Measurements from ENCODE around the gene HECTD4. TPM values are rescaled to one million over a fixed set of nuclear protein-coding genes. Genes with fewer than 3 reads are reported as not detected.

Gene HECTD4
- total RNA-seq, 1 experiment from 2014 or later: 30.0 TPM

DNA sequence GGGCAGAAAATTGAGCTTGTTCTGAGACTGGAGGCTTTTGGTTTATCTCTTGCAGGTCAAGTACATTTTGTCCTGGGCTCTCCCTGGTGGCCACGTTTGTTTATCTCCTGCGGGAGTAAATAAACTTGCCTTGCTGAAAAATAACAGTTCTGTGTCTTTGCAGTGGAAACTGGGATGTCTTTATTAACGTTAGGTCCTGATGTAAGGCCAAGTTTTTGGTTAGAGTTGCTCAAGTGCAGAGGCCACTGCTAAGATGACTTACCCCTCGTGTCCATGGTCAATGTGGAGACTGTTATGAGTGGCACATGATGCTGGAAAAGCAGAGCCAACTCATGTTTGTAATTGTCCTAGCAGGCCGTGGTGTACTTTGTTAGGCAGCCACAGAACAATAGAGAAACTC, 40.3 kb upstream of the HECTD4 start:
- peaks cover 2% of the 10 kb centered on the region for H4K20me1 ChIP-seq (ENCODE audit: control insufficient read depth, insufficient read depth, insufficient read length)
- H3K23ac ChIP-seq (ENCODE audit: insufficient read length, low read depth, low read length): no peak overlapping the region
- H2BK15ac ChIP-seq (ENCODE audit: low read depth, low read length): no peak overlapping the region
- no peak overlapping the region for H4K5ac ChIP-seq (ENCODE audit: insufficient read length, low read depth, low read length)
- TF ChIP-seq CTCF (conservative IDR thresholded peaks at IDR 0.05): no peak
- WGBS (ENCODE audit: extremely low coverage, insufficient read length, low lambda C conversion rate): no CpG with 5 or more reads among the region's 5 CpGs
- peaks cover 0 to 7% (median 7%) of the 10 kb centered on the region in 3 experiments; a peak in 5 of 7 replicates for H3K36me3 Mint-ChIP-seq (ENCODE audit: insufficient read depth in 1 of 3, low read depth in 3 of 3)
- H2BK120ac ChIP-seq (ENCODE audit: low read depth, low read length, poor library complexity, severe bottlenecking): no peak overlapping the region
- no peaks in the 10 kb centered on the region for H3K27me3 Mint-ChIP-seq (ENCODE audit: low read depth)
- H3K9ac ChIP-seq (ENCODE audit: extremely low read depth, insufficient read length, low read length): no peak overlapping the region
- H4K8ac ChIP-seq (replicated peaks; ENCODE audit: insufficient read length, low read depth, low read length): no peak overlapping the region
- no peak overlapping the region for H3K4me3 Mint-ChIP-seq
- peaks cover 14% of the 10 kb centered on the region for H3K79me1 ChIP-seq (ENCODE audit: insufficient read depth, low read depth, low read length, poor library complexity, severe bottlenecking)
- H3K4ac ChIP-seq (ENCODE audit: low read depth, low read length): no peak overlapping the region
- H2BK5ac ChIP-seq (ENCODE audit: insufficient read length, low read length): no peak overlapping the region
- peaks cover 0 to 3% of the 10 kb centered on the region in 2 experiments; a peak in 1 of 5 replicates for H3K9me3 Mint-ChIP-seq
- H3K79me2 ChIP-seq (ENCODE audit: insufficient read depth, low read length): peaks cover 33% of the 10 kb centered on the region
- no peak overlapping the region for H2AK5ac ChIP-seq (ENCODE audit: insufficient read length, low read length)
- H3K56ac ChIP-seq (ENCODE audit: insufficient read length, low read depth, low read length): no peak overlapping the region
- no peaks in the 10 kb centered on the region for H3K9me3 ChIP-seq (ENCODE audit: control insufficient read depth, low read depth, low read length)
- H3K14ac ChIP-seq (ENCODE audit: insufficient read depth, low read length): no peak overlapping the region
- no peak overlapping the region for H4K91ac ChIP-seq (ENCODE audit: insufficient read length, low read depth, low read length)
- H2AFZ ChIP-seq (ENCODE audit: low read length): no peak overlapping the region
- no peak overlapping the region for H2BK20ac ChIP-seq (ENCODE audit: low read depth, low read length, poor library complexity, severe bottlenecking)
- H3K27ac ChIP-seq (ENCODE audit: insufficient read length, low read depth, low read length): peak overlapping the region; percentile 60
- H3K23me2 ChIP-seq (ENCODE audit: insufficient read length, low read depth, low read length, poor library complexity, severe bottlenecking): peaks cover 3% of the 10 kb centered on the region
- H3K27ac Mint-ChIP-seq: peak overlapping the region; percentile 62 to 85 (median 72); a peak in 4 of 7 replicates
- no peak overlapping the region for H3K4me2 ChIP-seq (ENCODE audit: insufficient read depth, insufficient read length, low read length)
- DNase-seq: no peak
- H3K4me1 ChIP-seq (ENCODE audit: insufficient read depth, low read length): no peaks in the 10 kb centered on the region
- H3T11ph ChIP-seq (ENCODE audit: low read length): no peak overlapping the region
- H3K27me3 ChIP-seq (ENCODE audit: insufficient read depth, low read length): no peaks in the 10 kb centered on the region
- no peak overlapping the region for H2BK12ac ChIP-seq (ENCODE audit: insufficient read length, low read depth, low read length)
- H3K18ac ChIP-seq (ENCODE audit: insufficient read length, low read depth, low read length): no peak overlapping the region
- peaks cover 10 to 13% of the 10 kb centered on the region in 2 experiments; a peak in 2 of 4 replicates for H3K4me1 Mint-ChIP-seq

Measured in H9 (cell line).